GM21529 (cell line): ENCODE results near the gene ARHGAP28.

Experiments used
- ATAC-seq: cut with Tn5 transposase; IDR thresholded peaks from one replicate; pipeline ENCODE4 v1.9.1; 2021; ENCODE audit not compliant: unreplicated experiment

Gene ARHGAP28

GRCh38 chr18:6731222-6731596 is 1.7 kb downstream of the ARHGAP28 start:
- no peak for ATAC-seq

GRCh38 chr18:6732952-6733351 is 3.4 kb downstream of the ARHGAP28 start:
- no peak for ATAC-seq

DNA sequence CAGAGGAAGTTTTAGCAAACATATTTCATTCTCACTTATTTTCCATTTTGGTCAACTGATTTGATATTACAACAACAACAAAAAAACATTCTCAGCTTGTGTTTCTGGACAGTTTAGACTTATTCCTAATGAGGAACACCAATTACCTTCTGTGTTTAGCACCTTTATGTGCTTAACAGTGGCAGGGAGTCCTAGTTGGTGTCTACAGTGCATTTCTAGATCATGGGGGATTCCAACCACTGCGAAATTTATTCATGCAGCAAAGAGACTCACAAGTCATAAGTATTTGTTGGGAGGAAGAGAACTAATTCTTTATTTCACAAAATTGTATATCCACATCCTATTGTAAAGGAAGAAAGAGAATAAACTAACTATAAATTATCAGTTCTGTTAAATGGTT is 4.2 kb downstream of the ARHGAP28 start:
- ATAC-seq = no peak

DNA sequence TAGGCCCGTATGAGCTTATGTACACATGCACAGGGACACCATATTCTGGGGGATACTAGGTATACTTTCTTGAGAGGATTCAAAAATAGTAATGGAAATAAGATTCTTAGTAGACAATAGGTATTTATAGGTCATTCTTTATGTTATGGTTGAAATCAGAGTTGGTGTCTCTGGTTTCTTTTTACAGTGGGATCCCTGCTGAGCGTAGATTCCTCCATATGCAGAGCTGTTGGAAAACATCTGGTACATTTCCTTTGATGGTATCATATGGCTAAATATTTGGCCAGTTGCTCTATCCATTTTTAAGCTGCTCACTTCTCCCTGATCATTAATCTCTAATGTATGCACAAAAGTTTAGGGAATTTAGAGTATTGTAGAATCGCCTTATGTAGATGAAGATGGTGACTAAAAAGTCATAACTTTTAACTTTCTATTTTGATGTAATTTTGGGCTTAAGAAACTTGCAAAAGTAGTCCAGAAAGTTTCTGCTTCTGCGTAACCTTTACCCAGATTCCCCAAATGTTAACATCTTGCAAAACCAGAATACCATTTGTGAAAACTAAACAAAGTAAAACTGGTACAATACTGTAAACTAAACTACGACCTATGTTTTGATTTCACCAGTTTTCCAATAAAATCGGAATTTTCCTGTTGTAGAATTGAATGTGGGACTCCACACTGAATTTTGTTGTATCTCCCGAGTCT is 5.4 kb downstream of the ARHGAP28 start:
- ATAC-seq = no peak

DNA sequence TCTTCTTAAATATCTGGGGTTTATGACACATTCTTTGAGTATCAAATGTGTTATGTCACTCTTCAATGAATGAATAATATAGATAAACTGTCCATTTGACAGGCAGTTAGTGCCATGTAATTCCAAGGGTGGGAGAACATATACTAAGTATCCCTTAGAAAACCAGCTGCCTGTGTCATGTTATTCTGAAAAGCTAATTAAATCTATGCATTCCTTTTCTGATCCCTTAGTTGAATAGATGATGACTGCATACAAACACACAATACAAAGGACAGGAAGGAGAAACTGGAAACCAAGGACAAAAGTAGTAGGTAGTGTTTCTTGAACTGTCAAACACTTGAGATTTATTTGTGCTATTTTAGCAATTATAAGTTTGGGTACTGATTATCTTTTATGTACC is 8.3 kb downstream of the ARHGAP28 start:
- no peak for ATAC-seq

GRCh38 chr18:6738622-6739021 is 9.1 kb downstream of the ARHGAP28 start:
- ATAC-seq = no peak

- ATAC-seq = no peak
Observed at GRCh38 chr18:6741232-6741663, 11.7 kb downstream of the ARHGAP28 start.

DNA sequence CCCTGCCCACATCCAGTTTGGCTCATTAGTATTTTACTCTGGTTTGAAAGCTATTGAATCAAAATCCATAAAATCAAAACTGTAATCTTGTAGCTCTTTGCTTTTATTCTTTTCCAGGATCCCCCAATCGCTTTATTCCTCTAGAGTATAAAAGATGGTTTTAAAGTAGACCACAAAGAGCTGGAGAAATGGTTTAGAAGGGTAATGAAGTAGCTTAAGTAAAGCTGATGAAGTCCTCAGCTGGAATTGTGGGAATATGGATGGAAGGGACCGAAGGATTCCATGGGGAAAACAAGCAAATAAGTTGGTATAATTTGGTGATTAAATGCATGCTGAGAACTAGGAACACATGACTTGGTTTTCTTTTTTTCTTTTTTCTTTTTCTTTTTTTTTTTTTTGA is 12.3 kb downstream of the ARHGAP28 start:
- no peak for ATAC-seq

GRCh38 chr18:6743999-6744398 is 14.5 kb downstream of the ARHGAP28 start:
- ATAC-seq = no peak

DNA sequence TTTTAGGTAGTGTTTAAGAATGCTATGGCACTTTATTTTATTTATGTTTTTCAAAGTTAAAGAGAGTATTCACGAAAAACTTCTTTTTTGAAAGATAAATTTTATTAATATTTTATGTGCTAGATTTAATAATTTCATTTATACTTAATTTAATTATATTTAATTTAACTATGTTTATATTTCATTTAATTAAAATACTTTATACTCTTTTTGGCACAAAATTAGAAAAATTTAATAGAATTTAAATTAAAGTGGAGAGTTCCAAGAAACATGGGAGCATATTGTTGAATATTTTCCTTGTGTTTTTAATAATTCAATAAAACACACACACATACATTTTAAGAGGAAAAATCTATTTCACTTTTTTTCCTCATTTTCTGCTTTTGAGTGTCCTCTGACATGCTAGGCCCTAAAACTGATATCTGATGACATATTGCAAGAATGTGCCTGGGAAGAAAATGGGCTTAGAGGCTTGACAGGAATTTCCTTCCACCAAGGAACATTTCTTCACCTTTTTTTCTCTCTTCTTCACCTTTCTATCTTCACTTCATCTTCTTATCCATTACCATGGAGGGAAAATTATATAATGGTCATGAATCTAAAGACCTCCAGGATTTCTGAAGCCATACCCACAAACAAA is 15.4 kb downstream of the ARHGAP28 start:
- ATAC-seq = no peak

DNA sequence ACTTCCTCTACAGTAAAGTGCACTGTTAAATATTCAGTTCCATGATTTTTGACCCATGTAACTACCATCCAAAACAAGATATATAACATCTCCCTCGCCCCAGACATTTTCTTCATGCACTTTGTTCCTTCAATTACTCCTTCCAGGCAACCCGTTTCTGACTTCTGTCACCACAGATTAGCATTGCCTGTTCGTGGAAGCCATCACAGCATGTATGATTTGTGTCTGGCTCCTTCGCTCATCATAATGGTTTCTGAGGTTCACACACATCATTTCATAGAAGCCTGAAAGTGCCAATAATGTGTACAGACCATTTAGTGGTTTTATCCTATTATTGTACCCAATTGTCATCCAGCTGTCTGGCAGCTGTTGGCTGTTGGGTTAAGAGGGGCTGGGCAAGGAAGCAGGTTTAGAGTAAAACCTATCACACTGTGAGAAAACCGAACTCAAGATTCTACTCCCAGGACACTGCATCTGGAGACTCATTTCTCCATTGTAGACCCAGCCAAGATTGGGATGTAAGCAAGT is 16.1 kb downstream of the ARHGAP28 start:
- ATAC-seq = no peak

DNA sequence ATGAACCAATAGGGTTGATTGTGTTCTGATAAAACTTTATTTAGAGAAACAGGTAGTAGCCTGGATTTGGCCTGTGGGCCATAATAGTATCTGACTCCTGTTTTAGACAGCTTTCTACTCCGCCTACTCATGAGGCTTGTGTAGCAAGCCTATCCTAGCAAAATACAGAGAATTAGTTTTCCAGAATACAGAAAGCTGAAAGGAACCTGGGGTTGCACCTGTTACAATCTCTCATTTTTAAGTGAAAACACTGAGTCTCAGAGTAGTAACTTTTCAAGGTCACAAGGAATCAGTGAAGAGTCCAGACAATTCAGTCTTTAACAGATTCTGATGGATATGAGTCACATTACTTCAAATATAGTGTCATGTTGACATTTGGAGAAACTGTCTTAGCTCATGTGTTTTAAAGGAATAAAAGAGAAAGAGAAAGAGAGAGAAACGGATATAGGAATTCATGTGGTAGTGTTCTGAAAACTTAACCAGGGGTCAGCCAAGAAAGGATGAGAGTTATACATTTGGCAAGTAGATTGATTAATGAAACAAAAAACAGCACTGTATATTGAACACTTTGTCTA is 17.0 kb downstream of the ARHGAP28 start:
- ATAC-seq = no peak

DNA sequence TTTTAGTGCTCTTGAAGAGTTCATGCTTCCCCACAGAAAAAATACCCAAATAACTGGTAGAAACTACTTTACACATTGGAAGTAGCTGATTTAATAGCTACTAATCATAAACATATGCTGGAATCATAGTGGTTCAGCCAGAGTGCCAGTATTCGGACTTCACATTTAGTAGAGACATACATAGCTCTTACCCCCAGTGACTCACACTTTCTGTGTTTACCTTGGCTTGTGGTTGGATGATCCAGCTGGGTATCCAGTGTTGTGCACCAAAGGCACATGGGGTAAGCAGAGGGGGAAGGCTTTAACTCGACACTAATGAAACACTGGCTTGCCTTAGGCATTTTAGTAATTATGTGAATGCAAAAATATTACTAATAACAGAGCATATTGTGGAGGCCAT is 18.1 kb downstream of the ARHGAP28 start:
- no peak for ATAC-seq

DNA sequence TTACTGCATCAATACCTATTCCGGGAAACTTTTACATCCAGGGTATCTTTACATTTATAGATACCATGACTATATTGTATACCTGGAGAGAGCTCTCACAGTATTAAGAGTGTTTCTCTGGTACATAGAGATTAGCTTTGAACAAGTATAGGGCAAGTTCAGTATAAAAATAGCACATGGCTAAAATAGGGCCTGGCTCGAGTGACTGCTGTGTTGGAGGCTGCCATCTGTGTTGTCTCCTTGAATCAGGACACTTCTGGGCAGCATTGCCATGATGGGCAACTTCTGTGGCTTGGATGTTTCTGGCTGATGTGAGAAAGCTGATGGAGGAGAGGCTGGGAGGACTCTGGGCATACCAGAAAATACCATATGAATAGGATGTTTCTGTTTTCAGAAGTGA is 18.7 kb downstream of the ARHGAP28 start:
- no peak for ATAC-seq

- no peak for ATAC-seq
Observed at GRCh38 chr18:6750411-6750810, 20.9 kb downstream of the ARHGAP28 start.

DNA sequence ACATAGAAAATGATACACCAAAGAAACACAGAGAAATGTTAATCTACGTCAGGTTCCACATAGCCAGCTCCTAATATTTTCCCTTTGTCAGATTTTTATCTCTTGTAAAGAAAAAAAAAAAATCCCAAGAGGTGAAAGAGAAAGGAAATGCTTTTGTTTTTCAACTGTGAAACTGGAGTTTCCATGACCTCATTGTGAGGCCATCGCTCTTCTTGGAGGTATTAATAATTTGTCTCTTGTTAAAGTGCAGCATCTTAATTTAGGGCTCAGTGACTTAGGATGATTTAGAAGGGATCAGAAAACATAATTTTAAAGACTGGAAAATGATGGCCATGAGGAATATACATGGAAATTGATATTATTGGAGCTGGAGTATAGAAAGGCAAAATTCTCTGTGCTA is 21.7 kb downstream of the ARHGAP28 start:
- ATAC-seq = no peak

GRCh38 chr18:6752202-6752860 is 22.8 kb downstream of the ARHGAP28 start:
- no peak for ATAC-seq

DNA sequence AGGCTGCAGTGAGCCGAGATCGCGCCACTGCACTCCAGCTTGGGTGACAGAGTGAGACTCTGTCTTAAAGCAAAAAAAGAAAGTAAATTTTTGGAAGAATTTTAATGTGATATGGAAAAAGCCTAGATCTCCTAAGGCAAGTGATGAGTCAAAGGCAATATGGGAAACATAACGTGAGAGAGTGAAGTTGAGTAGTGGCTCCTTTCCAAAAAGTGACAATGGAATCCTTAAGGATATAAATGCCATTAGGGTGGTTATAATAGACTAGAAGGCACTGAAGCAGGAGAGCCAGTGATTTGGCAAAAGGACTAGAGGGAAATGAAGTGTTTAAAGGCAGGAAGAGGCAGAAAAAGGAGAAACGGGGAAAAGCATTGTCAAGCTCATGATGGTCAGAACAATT is 25.6 kb downstream of the ARHGAP28 start:
- no peak for ATAC-seq

GRCh38 chr18:6757931-6758330 is 28.4 kb downstream of the ARHGAP28 start:
- no peak for ATAC-seq

- no peak for ATAC-seq
Observed at GRCh38 chr18:6759579-6759978, 30.1 kb downstream of the ARHGAP28 start.

DNA sequence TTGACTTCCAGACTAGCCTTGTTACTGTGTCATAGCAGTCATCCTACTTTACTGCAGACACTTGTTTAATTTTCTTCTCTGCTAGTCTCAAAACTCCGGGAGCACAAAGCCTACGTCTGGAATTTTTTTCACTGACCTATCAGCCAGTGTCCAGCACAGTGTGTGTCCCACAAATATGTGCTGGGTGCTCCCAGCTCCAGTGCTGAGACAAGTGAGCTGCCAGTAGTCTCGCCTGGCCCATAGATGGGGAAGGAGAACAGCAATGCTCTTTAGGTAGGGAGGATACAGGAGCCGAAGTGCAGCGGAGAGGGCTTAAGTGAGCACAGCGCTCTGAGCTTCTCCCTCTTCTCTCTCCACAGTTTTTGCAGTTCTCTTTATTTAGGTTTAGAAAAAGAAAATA is 34.0 kb downstream of the ARHGAP28 start:
- no peak for ATAC-seq

GRCh38 chr18:6764382-6764781 is 34.9 kb downstream of the ARHGAP28 start:
- no peak for ATAC-seq
